H1 (cell line): Measurements from ENCODE around the gene PLPP4. TPM values are rescaled to one million over a fixed set of nuclear protein-coding genes. Genes with fewer than 3 reads are reported as not detected.

Experiments used
- CTCF ChIA-PET: fragments of 300-600 bp; sonication (Branson Sonifier 250); formaldehyde crosslinking; loops from one replicate; lab custom pipeline; 2021; ENCODE audit not compliant: partially characterized antibody; lab: Charles Lee
- POLR2A ChIA-PET: fragments of 300-600 bp; sonication (Branson Sonifier 250); formaldehyde crosslinking; loops from one replicate; lab custom pipeline; 2021; ENCODE audit warnings: inconsistent platforms; ENCODE audit not compliant: partially characterized antibody; lab: Charles Lee
- DNase-seq, 2 experiments: peaks; one replicate each; pipeline versions ENCODE4 v3.0.0 to v3.0.0-alpha.2; 2010 to 2022; ENCODE audit warnings: low spot score in 2 of 2, low read depth in 1 of 2, mixed read lengths in 1 of 2
- FAIRE-seq: peaks from 2 replicates; lab custom pipeline; 2011; peaks lifted over from hg19 to GRCh38; lab: Jason Lieb, UNC
- H2AFZ ChIP-seq: 2 replicates; pipeline ENCODE4 v1.8.1; 2012; ENCODE audit warnings: low read length, inconsistent platforms
- H2AK5ac ChIP-seq: 2 replicates; pipeline ENCODE4 v1.6.1; 2013; ENCODE audit warnings: low read depth, low read length
- H2BK120ac ChIP-seq: replicated peaks from 2 replicates; pipeline ENCODE3; 2013; ENCODE audit warnings: low read depth, low read length, inconsistent platforms
- H2BK12ac ChIP-seq: 2 replicates; pipeline ENCODE4 v1.6.1; 2013; ENCODE audit warnings: low read depth, low read length
- H2BK15ac ChIP-seq: 2 replicates; pipeline ENCODE4 v1.6.1; 2013; ENCODE audit warnings: low read length
- H2BK20ac ChIP-seq: 2 replicates; pipeline ENCODE4 v1.6.1; 2013; ENCODE audit warnings: low read length
- H2BK5ac ChIP-seq: 2 replicates; pipeline ENCODE4 v1.6.1; 2013; ENCODE audit warnings: low read depth, low read length
- H3K14ac ChIP-seq: 2 replicates; pipeline ENCODE4 v1.6.1; 2013; ENCODE audit warnings: inconsistent platforms; ENCODE audit not compliant: insufficient read length
- H3K18ac ChIP-seq: 2 replicates; pipeline ENCODE4 v1.6.1; 2013; ENCODE audit warnings: low read length; ENCODE audit errors: extremely low read depth
- H3K23ac ChIP-seq: 2 replicates; pipeline ENCODE4 v1.6.1; 2013; ENCODE audit warnings: inconsistent platforms; ENCODE audit not compliant: insufficient read length
- H3K23me2 ChIP-seq: 2 replicates; pipeline ENCODE4 v1.6.1; 2013; ENCODE audit warnings: low read depth, low read length
- H3K27ac ChIP-seq: 2 replicates; pipeline ENCODE4 v1.6.1; 2011; ENCODE audit warnings: low read depth, low read length, inconsistent platforms
- H3K27me3 ChIP-seq, 4 experiments: replicated peaks in 1 of 4; 1 replicate in 1 of 4; 2 replicates in 3 of 4; pipeline versions ENCODE4 v1.6.1 to v1.8.1; 2011 to 2013; ENCODE audit warnings: low read length in 3 of 4, mild to moderate bottlenecking in 3 of 4, inconsistent platforms in 2 of 4, mixed read lengths in 2 of 4, moderate library complexity in 1 of 4; ENCODE audit not compliant: control insufficient read depth in 3 of 4, insufficient read depth in 3 of 4; ENCODE audit errors: extremely low read depth in 1 of 4
- H3K36me3 ChIP-seq, 4 experiments: 2 replicates each; pipeline versions ENCODE4 v1.6.1 to v1.8.1; 2011 to 2013; ENCODE audit warnings: mild to moderate bottlenecking in 4 of 4, low read length in 3 of 4, moderate library complexity in 2 of 4, control low read depth in 1 of 4, inconsistent platforms in 1 of 4; ENCODE audit not compliant: insufficient read depth in 4 of 4, control insufficient read depth in 2 of 4
- H3K4ac ChIP-seq: replicated peaks from 2 replicates; pipeline ENCODE3; 2013; ENCODE audit warnings: low read length, low read depth, mixed read lengths, inconsistent platforms; ENCODE audit not compliant: insufficient read length
- H3K4me1 ChIP-seq, 4 experiments: replicated peaks in 1 of 4; 1 replicate in 1 of 4; 2 replicates in 3 of 4; pipeline versions ENCODE4 v1.6.1 to v1.8.1; 2011 to 2013; ENCODE audit warnings: low read length in 3 of 4, inconsistent platforms in 2 of 4, mixed read lengths in 1 of 4; ENCODE audit not compliant: insufficient read depth in 4 of 4, control insufficient read depth in 3 of 4
- H3K4me2 ChIP-seq, 2 experiments: 2 replicates each; pipeline versions ENCODE4 v1.6.1 to v1.8.1; 2011 to 2013; ENCODE audit warnings: low read depth in 2 of 2, low read length in 2 of 2, control low read depth in 1 of 2, inconsistent platforms in 1 of 2, mild to moderate bottlenecking in 1 of 2; ENCODE audit not compliant: insufficient read depth in 1 of 2
- H3K4me3 ChIP-seq, 4 experiments: fragments of 200-600, 300-600 bp in 1 of 4; sonication (generic), shearing (Covaris generic), sonication (Bioruptor Twin) in 1 of 4; 2 replicates each; pipeline versions ENCODE4 v1.5.1 to v1.8.1; 2011 to 2016; ENCODE audit warnings: low read length in 4 of 4, low read depth in 3 of 4, control low read depth in 2 of 4, inconsistent platforms in 2 of 4, mild to moderate bottlenecking in 2 of 4, mixed read lengths in 1 of 4, moderate library complexity in 1 of 4; ENCODE audit not compliant: insufficient read depth in 2 of 4; ENCODE audit errors: extremely low read depth in 1 of 4
- H3K56ac ChIP-seq: replicated peaks from 2 replicates; pipeline ENCODE3; 2013; ENCODE audit warnings: low read depth, mild to moderate bottlenecking, mixed read lengths, low read length, inconsistent platforms; ENCODE audit not compliant: insufficient read length
- H3K79me1 ChIP-seq: 2 replicates; pipeline ENCODE4 v1.6.1; 2013; ENCODE audit warnings: low read depth, low read length, control low read depth
- H3K79me2 ChIP-seq, 2 experiments: 2 replicates each; pipeline versions ENCODE4 v1.6.1 to v1.8.1; 2012 to 2013; ENCODE audit warnings: low read length in 2 of 2, mild to moderate bottlenecking in 2 of 2, inconsistent platforms in 1 of 2; ENCODE audit not compliant: insufficient read depth in 2 of 2, control insufficient read depth in 1 of 2
- H3K9ac ChIP-seq, 4 experiments: replicated peaks in 1 of 4; 1 replicate in 1 of 4; 2 replicates in 3 of 4; pipeline versions ENCODE4 v1.6.1 to v1.8.1; 2011 to 2013; ENCODE audit warnings: low read depth in 3 of 4, low read length in 3 of 4, control low read depth in 2 of 4, mild to moderate bottlenecking in 2 of 4, moderate library complexity in 2 of 4, inconsistent platforms in 1 of 4; ENCODE audit errors: extremely low read depth in 1 of 4
- H3K9me3 ChIP-seq, 2 experiments: 2 replicates each; pipeline versions ENCODE4 v1.6.1 to v1.8.1; 2012 to 2013; ENCODE audit warnings: mild to moderate bottlenecking in 2 of 2, moderate library complexity in 2 of 2, control low read depth in 1 of 2, inconsistent platforms in 1 of 2, low read depth in 1 of 2, low read length in 1 of 2, mixed read lengths in 1 of 2; ENCODE audit not compliant: insufficient read depth in 2 of 2
- H4K20me1 ChIP-seq, 2 experiments: replicated peaks in 1 of 2; 2 replicates each; pipeline versions ENCODE3 to v1.8.1; 2011 to 2013; ENCODE audit warnings: inconsistent platforms in 2 of 2, low read length in 2 of 2, mild to moderate bottlenecking in 1 of 2; ENCODE audit not compliant: insufficient read depth in 2 of 2, control insufficient read depth in 1 of 2
- H4K5ac ChIP-seq: 2 replicates; pipeline ENCODE4 v1.6.1; 2013; ENCODE audit warnings: low read length, low read depth, mixed read lengths, inconsistent platforms; ENCODE audit not compliant: insufficient read length
- H4K8ac ChIP-seq: 2 replicates; pipeline ENCODE4 v1.8.0; 2013; ENCODE audit warnings: mild to moderate bottlenecking, moderate library complexity, low read length, inconsistent platforms; ENCODE audit not compliant: insufficient read depth; ENCODE audit errors: extremely low read depth
- H4K91ac ChIP-seq: replicated peaks from 2 replicates; pipeline ENCODE3; 2013; ENCODE audit warnings: low read length, mixed read lengths, inconsistent platforms; ENCODE audit not compliant: insufficient read length
- MAFK ChIP-seq: IDR thresholded peaks from 2 replicates; pipeline ENCODE4 v1.6.1; 2012; ENCODE audit warnings: low read depth, mild to moderate bottlenecking, improper control_type of control experiment, low read length
- SP1 ChIP-seq: IDR thresholded peaks from 2 replicates; pipeline ENCODE4 v1.6.1; 2011; ENCODE audit warnings: low read depth, low read length
- WGBS, 2 experiments: shearing (Covaris generic) in 1 of 2; methylation state at CpG; one replicate each; pipeline versions ENCODE4 v1.1.6 to v1.1.7; 2013 to 2015; ENCODE audit warnings: low lambda C conversion rate in 2 of 2, mixed read lengths in 2 of 2, inconsistent platforms in 1 of 2, low coverage in 1 of 2, missing lambda C conversion rate in 1 of 2; ENCODE audit not compliant: insufficient replicate concordance in 2 of 2, insufficient coverage in 1 of 2, insufficient read length in 1 of 2; ENCODE audit errors: extremely low coverage in 1 of 2, missing lambda C conversion rate in 1 of 2; 5-methylcytosine and 5-hydroxymethylcytosine counted together
- polyA plus RNA-seq, 7 experiments: library from polyadenylated mRNA; depleted of rRNA in 3 of 7; stranded (reverse) in 5 of 7; unstranded in 2 of 7; fragments of >200 nt in 5 of 7; fragments of 200-250 nt in 2 of 7; gene quantifications; 1 replicate in 5 of 7; 2 replicates in 1 of 7; 4 replicates in 1 of 7; pipeline versions ENCODE4 v1.2.1 to v1.2.3, GENCODE V29; 2011 to 2013; ENCODE audit warnings: missing spikeins in 2 of 7, mixed read lengths in 2 of 7
- total RNA-seq: library from RNA; stranded (reverse); fragmentation: NEBNext Ultra II Directional; extraction: Animal tissue kit (Norgen Biotek cat#: 25700); gene quantifications from 2 replicates; pipeline ENCODE4 v1.2.1, GENCODE V29; 2021

Gene PLPP4
- total and polyA plus RNA-seq, 2 of the 8 experiments (the other 6 are each of a cell fraction or from before 2014, with no cell fraction given): 0.30 TPM; not detected in 1

GRCh38 chr10:120574981-120575380, 118.0 kb downstream of the PLPP4 start:
- FAIRE-seq (no peak), DNase-seq (no peak)
- Histone ChIP-seq H4K91ac (no peak overlapping the region), H3K79me1 (no peaks in the 10 kb centered on the region), H2BK120ac (no peak overlapping the region), H3K4me2 (no peak overlapping the region), H2BK20ac (no peak overlapping the region), H2BK5ac (no peak overlapping the region), H3K9ac (no peak overlapping the region), H4K8ac (no peak overlapping the region), H4K20me1 (no peaks in the 10 kb centered on the region), H2BK12ac (no peak overlapping the region), H4K5ac (no peak overlapping the region), H3K27me3 (peaks cover 0 to under 1% (median 0%) of the 10 kb centered on the region in 4 experiments; a peak in 1 of 7 replicates), H2AFZ (no peak overlapping the region), H3K4ac (no peak overlapping the region), H3K23ac (no peak overlapping the region), H3K14ac (no peak overlapping the region), H3K18ac (no peak overlapping the region), H3K4me1 (no peaks in the 10 kb centered on the region), H2AK5ac (no peak overlapping the region), H2BK15ac (no peak overlapping the region), H3K27ac (no peak overlapping the region), H3K4me3 (no peak overlapping the region), H3K79me2 (no peaks in the 10 kb centered on the region), H3K9me3 (no peaks in the 10 kb centered on the region), H3K36me3 (no peaks in the 10 kb centered on the region), H3K23me2 (no peaks in the 10 kb centered on the region), H3K56ac (no peak overlapping the region)
- CTCF ChIA-PET: interaction anchor here (1.9 kb wide), 1 partner anchor 152 kb away, joined by 6 read pairs; no protein-coding TSS in a partner anchor
- 97% methylated on average over 13 of the region's 13 CpGs; no CpG with 5 or more reads in 1 of the 2 experiments for WGBS, 2 experiments
- POLR2A ChIA-PET: interaction anchor here (0.6 kb wide), 1 partner anchor 1349 kb away, joined by 6 read pairs; no protein-coding TSS in a partner anchor
- TF ChIP-seq MAFK: no peak
- TF ChIP-seq SP1: no peak
